ENCODE data around the gene TBC1D8.

Gene TBC1D8

DNA sequence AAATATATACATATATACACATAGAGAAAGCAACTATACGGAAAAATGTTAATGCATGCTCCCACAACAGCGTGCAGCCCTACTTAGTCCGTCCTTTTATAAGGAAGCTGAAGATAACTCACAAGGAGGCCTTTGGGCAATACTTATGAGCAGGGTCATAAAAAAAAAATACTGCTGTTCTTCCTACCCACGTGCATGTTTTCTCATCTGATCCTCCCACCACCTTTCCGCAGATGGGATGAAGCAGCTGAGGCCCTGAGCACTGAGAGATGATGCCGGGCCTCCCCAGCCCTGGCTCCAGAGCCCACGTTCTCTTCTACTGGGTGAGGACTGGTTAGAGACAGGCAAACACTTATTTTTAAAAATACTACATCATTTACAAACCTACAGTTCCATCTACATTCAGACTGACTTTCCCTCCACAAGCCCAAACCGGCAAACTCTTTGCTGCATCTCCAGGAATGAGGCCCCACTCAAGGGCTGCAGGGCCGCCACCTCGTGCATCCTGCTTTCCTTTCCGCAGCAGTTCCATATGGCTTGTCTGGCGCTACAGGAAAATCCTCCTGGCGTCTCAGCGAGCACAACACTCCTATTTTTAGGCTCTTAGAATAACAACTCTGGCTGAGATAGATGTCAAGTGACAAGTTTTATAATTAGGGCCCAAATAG, 41.6 kb downstream of the TBC1D8 start:
- DNase-seq, result no peak

DNA sequence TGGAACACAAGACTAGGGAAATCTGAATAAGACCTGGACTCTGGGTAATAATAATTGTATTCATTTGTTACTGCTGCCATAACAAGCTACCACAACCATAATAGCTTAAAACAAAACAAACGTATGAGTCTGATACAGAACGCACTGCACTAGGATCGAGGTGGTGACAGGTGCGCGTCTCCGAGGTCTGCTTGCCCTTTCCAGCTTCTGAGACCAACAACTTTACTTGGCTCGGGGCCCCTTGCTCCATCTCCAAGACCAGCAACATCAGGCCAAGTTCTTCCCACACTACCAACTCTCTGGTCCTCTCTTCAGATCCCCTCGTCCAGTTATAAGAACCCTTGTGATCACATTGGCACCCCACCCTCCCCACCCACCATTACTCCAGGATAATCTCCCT, 42.8 kb downstream of the TBC1D8 start:
- no peak for DNase-seq

DNA sequence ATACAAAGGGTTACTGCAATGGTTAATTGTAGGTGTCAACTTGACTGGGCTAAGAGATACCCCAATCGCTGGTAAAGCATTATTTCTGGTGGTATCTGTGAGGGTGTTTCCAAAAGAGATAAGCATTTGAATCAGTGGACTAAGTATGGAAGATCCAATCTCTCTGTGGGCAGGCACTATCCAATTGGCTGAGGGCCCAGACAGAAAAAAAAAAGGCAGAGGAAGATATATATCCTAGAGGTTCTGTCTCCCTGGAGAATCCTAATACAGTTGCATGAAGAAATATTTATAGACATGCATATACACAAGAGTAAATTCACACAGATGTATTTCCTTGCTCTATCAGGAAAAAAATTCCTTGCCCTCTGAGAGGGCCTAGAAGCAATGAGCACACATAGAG, 43.9 kb downstream of the TBC1D8 start:
- no peak for DNase-seq

DNA sequence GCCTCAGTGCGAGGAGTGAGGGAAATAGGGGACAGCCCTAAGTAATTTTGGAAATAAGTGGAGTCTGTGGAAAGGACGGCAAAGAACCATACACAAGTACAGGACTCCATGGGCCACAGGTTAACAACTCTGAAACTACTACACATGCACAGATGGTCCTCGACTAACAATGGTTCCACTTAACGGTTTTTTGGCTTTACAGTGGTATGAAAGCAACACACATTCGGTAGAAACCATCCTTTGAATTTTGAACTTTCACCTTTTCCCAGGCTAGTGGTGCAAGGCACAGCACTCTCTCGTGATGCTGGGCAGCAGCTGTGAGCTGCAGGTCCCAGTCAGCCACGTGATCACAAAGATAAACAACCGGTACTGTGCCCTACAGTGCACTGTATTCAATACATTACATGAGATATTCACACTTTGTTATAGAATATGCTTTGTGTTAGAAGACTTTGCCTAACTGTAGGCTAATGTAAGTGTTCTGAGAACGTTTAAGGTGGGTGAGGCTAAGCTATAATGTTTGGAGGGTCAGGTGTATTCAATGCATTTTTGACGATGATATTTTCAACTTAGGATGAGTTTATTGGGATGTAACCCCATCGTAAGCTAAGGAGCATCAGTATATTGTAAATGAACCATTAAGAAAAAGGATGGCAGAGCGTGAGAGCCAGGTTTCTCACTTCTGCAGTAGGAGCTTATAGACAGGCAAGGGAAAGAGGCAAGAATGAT, 44.6 kb downstream of the TBC1D8 start:
- no peak for DNase-seq

DNA sequence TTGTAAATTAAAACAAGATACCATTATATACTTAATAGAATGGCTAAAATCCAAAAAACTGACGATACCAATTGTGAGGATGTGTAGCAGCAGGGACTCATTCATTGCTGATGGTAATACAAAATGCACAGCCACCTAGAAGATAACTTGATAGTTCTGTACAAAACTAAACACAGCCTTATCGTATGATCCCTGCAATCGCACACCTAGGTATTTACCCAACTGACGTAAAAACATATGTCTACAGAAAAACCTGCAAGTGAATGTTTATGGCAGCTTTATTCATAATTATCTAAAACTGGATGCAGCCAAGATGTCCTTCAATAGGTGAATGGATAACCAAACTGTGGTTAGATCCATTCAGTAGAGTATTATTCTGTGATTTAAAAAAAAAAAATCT, 45.5 kb downstream of the TBC1D8 start:
- DNase-seq, result no peak

DNA sequence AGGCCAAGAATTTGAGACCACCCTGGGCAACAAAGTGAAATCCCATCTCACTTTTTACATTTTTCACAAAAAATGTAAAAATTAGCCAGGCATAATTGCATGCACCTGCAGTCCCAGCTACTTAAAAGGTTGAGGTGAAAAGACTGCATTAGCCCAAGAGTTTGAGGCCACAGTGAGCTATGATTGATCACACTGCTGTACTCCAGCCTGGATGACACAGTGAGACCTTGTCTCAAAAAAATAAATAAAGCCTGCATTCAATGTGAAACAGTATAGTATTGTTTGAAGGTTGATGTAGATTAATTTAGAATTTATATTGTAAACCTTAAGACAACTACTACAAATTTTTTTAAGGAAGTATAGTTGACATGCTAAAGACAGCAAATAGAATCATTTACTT, 53.5 kb downstream of the TBC1D8 start:
- no peak for DNase-seq

GRCh38 chr2:101096619-101097142, 54.5 kb downstream of the TBC1D8 start:
- no peak for DNase-seq

DNA sequence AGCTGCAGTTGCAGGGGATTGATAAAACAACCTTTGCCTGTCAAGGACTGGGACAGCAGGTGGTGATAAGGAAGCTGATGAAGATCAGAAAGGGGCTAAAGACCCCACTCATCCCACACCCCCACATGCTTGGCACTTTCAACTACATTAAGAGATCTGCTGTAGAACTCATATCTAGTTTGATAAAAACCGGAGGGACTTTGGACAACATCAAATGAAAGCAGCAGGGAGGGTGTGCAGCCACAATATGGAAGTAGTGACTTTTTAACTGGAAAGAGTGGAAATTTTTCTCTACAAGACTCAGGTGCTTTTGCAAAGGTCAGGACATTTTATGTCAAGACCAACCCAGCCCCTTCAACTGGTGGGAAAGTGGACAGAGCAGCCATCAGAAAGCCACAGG, 56.8 kb downstream of the TBC1D8 start:
- DNase-seq, result no peak

- DNase-seq, result no peak
Measured at GRCh38 chr2:101089942-101090799, 61.0 kb downstream of the TBC1D8 start.

GRCh38 chr2:101089419-101089818, 61.8 kb downstream of the TBC1D8 start:
- no peak for DNase-seq

- no peak for DNase-seq
Measured at GRCh38 chr2:101087638-101088037, 63.5 kb downstream of the TBC1D8 start.

- DNase-seq, result no peak
Measured at GRCh38 chr2:101083613-101084012, 67.6 kb downstream of the TBC1D8 start.

GRCh38 chr2:101082998-101083397, 68.2 kb downstream of the TBC1D8 start:
- no peak for DNase-seq

DNA sequence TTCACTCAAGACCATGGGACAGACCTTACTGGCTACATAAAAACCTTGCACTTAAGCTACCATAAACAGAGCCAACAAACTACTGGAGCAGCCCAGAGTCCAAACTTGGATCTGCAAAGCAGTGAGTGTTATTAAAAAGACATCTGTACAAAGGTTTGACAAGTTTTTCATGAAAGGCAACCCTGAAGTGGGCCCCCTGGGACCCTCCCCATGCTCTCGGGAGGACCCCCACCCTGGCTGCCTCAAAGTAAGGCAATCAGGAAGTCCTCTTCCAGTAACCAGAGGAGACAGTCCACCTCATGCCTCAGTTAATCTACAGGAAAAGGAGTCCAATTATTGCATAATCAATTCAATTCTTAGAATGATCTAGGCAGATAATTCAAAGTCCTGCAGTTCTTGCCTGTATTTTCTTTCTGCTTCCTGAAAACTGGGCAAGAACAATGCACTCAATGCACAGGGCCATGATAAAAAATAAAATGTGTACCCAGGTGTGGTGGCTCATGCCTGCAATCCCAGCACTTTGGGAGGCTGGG, 69.7 kb downstream of the TBC1D8 start:
- DNase-seq, result no peak

- no peak for DNase-seq
Measured at GRCh38 chr2:101080211-101081068, 70.7 kb downstream of the TBC1D8 start.

GRCh38 chr2:101076581-101076980, 74.6 kb downstream of the TBC1D8 start:
- DNase-seq, result no peak

GRCh38 chr2:101064868-101065549, 86.2 kb downstream of the TBC1D8 start:
- no peak for DNase-seq

DNA sequence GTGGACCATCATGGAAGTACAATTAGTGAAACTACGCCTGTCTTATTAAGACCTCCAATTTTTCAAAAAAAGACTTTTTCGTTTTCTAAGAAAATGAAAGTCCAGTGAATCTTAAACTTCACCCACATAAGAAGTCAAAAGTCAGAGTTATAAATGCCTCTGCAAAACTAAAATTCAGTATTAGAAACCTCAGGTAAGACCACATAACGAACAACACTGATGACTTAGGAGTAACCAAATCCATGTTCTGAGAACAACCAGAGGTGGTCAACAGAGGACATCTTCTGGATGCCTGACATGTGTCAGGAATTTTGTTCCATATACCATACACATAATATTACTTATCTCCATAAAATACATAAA, 86.7 kb downstream of the TBC1D8 start:
- DNase-seq, result no peak

- DNase-seq, result no peak
Measured at GRCh38 chr2:101064125-101064502, 87.1 kb downstream of the TBC1D8 start.

GRCh38 chr2:101063352-101064124, 87.6 kb downstream of the TBC1D8 start:
- no peak for DNase-seq

DNA sequence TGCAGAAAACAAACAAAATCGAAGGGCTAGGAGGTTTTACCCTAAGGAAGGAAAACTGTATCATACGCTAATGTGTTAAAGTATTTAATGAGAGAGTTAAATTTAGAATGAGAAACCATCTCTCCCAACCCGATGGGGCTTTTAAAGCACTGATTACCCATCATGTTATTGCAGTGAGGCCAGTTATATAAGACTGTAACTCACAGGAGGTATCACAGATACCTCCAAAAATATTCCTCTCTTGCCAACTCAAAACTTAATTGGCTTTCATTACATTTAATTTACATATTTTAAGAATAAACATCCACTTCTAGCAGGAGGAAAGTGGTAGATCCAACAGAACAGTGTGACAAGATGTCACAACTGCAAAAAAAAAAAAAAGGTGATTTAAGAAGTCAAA, 92.8 kb downstream of the TBC1D8 start:
- DNase-seq, result no peak
